OCI-LY3 (cell line): ENCODE results near the gene MFAP2.

Experiments
- H2AFZ ChIP-seq: fragments of 200-600, 300-600 bp; shearing (Covaris generic); 2 replicates; pipeline ENCODE4 v1.6.0; 2014; ENCODE audit warnings: antibody characterized with exemption, low read depth, low read length
- H3K27ac ChIP-seq: fragments of 200-600, 300-600 bp; sonication (generic); 2 replicates; pipeline ENCODE4 v1.5.1; 2014; ENCODE audit warnings: mild to moderate bottlenecking, low read length, moderate library complexity, mixed read lengths
- H3K27me3 ChIP-seq: fragments of 200-600, 300-600 bp; sonication (generic); 2 replicates; pipeline ENCODE4 v1.6.1; 2014; ENCODE audit warnings: low read depth, low read length, mixed read lengths
- H3K36me3 ChIP-seq: fragments of 200-600, 300-600 bp; sonication (generic); replicated peaks from 2 replicates; pipeline ENCODE3; 2014; ENCODE audit warnings: low read depth, low read length, mixed read lengths
- H3K4me1 ChIP-seq: fragments of 300-600, 200-600 bp; sonication (generic); 2 replicates; pipeline ENCODE4 v1.6.1; 2014; ENCODE audit warnings: low read length, mixed read lengths
- H3K4me2 ChIP-seq: fragments of 200-600, 300-600 bp; sonication (generic); 2 replicates; pipeline ENCODE4 v1.6.1; 2014; ENCODE audit warnings: low read length, mixed read lengths
- H3K4me3 ChIP-seq: fragments of 300-600, 200-600 bp; sonication (generic); 2 replicates; pipeline ENCODE4 v1.5.1; 2014; ENCODE audit warnings: antibody characterized with exemption, mild to moderate bottlenecking, low read length, moderate library complexity
- H3K79me2 ChIP-seq: fragments of 300-600, 200-600 bp; shearing (Covaris generic); 2 replicates; pipeline ENCODE4 v1.6.1; 2014; ENCODE audit warnings: mild to moderate bottlenecking, low read length, mixed read lengths
- H3K9ac ChIP-seq: fragments of 300-600, 200-600 bp; shearing (Covaris generic); 2 replicates; pipeline ENCODE4 v1.6.0; 2014; ENCODE audit warnings: mild to moderate bottlenecking, low read length, moderate library complexity
- H3K9me3 ChIP-seq: fragments of 200-600, 300-600 bp; shearing (Covaris generic); 2 replicates; pipeline ENCODE4 v1.6.1; 2014; ENCODE audit warnings: low read length, mixed read lengths; ENCODE audit not compliant: insufficient read depth
- H4K20me1 ChIP-seq: fragments of 200-600, 300-600 bp; sonication (generic); 2 replicates; pipeline ENCODE4 v1.6.1; 2016; ENCODE audit warnings: low read length, mixed read lengths; ENCODE audit not compliant: insufficient read depth
- CTCF ChIP-seq: fragments of 200-600, 300-600 bp; sonication (generic); IDR thresholded peaks from 2 replicates; pipeline ENCODE4 v1.5.1; 2014; ENCODE audit warnings: antibody characterized with exemption, low read length, low read depth
- EZH2phosphoT487 ChIP-seq: fragments of 200-600 bp; shearing (Covaris generic); IDR thresholded peaks from 2 replicates; pipeline ENCODE4 v1.6.1; 2018; ENCODE audit warnings: antibody characterized with exemption, mixed run types, low read depth

The MFAP2 gene

DNA sequence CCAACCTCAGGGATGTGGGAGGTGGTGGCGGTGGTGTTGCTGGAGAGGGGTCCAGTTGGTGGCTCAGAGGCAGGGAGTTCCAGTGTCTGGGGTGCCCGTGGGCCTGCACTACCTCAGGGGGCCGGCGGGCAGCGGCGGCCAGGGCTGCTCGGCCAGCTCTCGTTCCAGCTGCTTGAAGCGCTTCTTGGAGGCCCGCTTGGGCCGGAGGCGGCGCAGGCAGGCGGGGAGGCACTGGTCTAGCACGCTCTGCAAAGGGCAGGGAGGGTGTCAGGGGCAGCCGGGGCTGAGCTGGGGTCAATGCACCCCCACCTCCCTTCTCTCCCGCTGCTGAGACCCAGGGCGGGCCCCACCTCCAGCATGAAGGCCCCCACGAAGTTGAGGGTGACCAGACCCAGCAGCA lies 5.7 kb upstream of the MFAP2 start:
- Histone ChIP-seq H3K9ac (no peak overlapping the region), H3K27me3 (no peaks in the 10 kb centered on the region), H4K20me1 (no peaks in the 10 kb centered on the region), H2AFZ (no peak overlapping the region), H3K36me3 (no peaks in the 10 kb centered on the region), H3K4me2 (no peak overlapping the region), H3K27ac (no peak overlapping the region), H3K4me3 (no peak overlapping the region), H3K9me3 (no peaks in the 10 kb centered on the region), H3K79me2 (no peaks in the 10 kb centered on the region), H3K4me1 (no peaks in the 10 kb centered on the region)
- no peak for TF ChIP-seq EZH2phosphoT487
- no peak for TF ChIP-seq CTCF

- no peaks in the 10 kb centered on the region for H3K4me1 ChIP-seq
- no peaks in the 10 kb centered on the region for H3K9me3 ChIP-seq
- TF ChIP-seq EZH2phosphoT487 (no peak), CTCF (no peak)
- H3K27ac ChIP-seq = no peak overlapping the region
- no peaks in the 10 kb centered on the region for H4K20me1 ChIP-seq
- H3K4me3 ChIP-seq = no peak overlapping the region
- no peaks in the 10 kb centered on the region for H3K27me3 ChIP-seq
- no peak overlapping the region for H3K9ac ChIP-seq
- no peaks in the 10 kb centered on the region for H3K79me2 ChIP-seq
- no peak overlapping the region for H3K4me2 ChIP-seq
- no peak overlapping the region for H2AFZ ChIP-seq
- no peaks in the 10 kb centered on the region for H3K36me3 ChIP-seq
Measured at GRCh38 chr1:16984717-16985116, 4.3 kb upstream of the MFAP2 start.

- no peaks in the 10 kb centered on the region for H3K4me1 ChIP-seq
- no peak overlapping the region for H3K27ac ChIP-seq
Measured at GRCh38 chr1:16983649-16984048, 3.2 kb upstream of the MFAP2 start.

DNA sequence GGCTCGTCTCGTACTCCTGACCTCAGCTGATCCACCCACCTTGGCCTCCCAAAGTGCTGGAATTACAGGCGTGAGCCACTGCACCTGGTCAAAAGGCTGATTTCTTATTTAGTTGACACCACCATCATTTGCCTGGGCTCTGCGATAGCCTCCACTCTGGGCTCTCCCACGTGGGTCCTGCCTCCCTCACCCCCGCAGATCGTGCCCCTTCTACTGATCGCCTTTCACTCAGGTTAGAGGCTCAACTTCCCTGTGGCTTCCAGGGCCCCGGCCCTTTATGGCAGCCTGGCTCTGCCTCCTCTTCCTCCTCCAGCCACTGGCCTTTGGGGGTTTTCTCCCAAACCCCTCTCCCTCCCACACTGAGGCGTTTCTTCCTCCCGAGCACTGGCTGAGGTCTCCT lies 2.5 kb upstream of the MFAP2 start:
- H3K4me1 ChIP-seq = no peaks in the 10 kb centered on the region
- no peak overlapping the region for H3K27ac ChIP-seq
- H2AFZ ChIP-seq = no peak overlapping the region
- H4K20me1 ChIP-seq = no peaks in the 10 kb centered on the region
- H3K79me2 ChIP-seq = no peaks in the 10 kb centered on the region
- H3K36me3 ChIP-seq = no peaks in the 10 kb centered on the region
- no peak overlapping the region for H3K4me2 ChIP-seq
- no peaks in the 10 kb centered on the region for H3K9me3 ChIP-seq
- H3K4me3 ChIP-seq = no peak overlapping the region
- H3K9ac ChIP-seq = no peak overlapping the region
- TF ChIP-seq CTCF = no peak
- TF ChIP-seq EZH2phosphoT487 = no peak
- no peaks in the 10 kb centered on the region for H3K27me3 ChIP-seq

More at GRCh38 chr1:16983649-16984048, 3.2 kb upstream of the MFAP2 start:
- Histone ChIP-seq H3K9me3 (no peaks in the 10 kb centered on the region), H3K27me3 (no peaks in the 10 kb centered on the region), H3K79me2 (no peaks in the 10 kb centered on the region), H3K9ac (no peak overlapping the region), H3K4me2 (no peak overlapping the region), H3K4me3 (no peak overlapping the region), H4K20me1 (no peaks in the 10 kb centered on the region), H3K36me3 (no peaks in the 10 kb centered on the region), H2AFZ (no peak overlapping the region)
- TF ChIP-seq EZH2phosphoT487 (no peak), CTCF (no peak)
